ENCODE results near the gene SUGP1.
"Not testable (repeated sequence)": the region's sequence is repeated elsewhere in the genome, so short reads cannot be mapped to it uniquely, and the experiment has no call there.

Gene SUGP1

GRCh38 chr19:19262190-19263057 lies 57.9 kb downstream of the SUGP1 start:
- DNase-seq = no peak

- no peak for DNase-seq
These were observed 58.7 kb downstream of the SUGP1 start for GRCh38 chr19:19261350-19262189.

DNA sequence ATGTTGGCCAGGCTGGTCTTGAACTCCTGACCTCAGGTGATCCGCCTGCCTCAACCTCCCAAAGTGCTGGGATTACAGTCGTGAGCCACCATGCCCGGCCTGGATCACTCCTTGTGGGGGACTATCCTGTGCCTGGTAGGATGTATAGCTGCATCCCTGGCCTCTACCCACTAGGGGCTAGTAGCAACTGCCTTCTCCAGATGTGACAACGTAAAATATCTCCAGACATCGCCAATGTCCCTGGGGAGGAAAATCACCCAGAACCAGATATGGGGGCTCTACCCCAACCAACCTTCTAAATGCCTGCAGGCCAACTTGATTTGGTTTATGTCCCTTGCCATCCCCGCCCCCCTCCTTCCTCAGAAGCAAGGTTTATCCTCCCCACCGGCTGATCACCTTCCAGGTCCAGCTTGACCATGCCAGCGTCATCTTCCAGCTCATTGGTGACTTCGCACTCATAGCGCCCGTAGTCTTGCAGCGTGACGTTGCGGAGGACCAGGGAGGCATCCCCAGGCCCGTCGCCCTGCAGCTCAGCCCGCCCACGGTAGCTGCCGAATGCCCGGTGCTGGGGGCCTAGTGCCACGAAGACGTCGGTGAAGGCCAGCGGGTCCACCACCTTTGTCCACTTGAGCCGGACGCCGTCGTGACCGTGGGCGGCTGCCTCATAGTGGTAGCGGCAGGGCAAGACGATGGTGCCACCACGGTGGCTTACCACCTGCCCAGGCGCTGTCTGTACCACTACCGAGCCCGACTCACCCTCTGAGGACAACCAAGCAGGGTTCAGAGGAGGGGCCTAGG lies 59.7 kb downstream of the SUGP1 start:
- no peak for DNase-seq

- peak; percentile 10 for DNase-seq
These were observed 60.6 kb downstream of the SUGP1 start for GRCh38 chr19:19259741-19260140.

GRCh38 chr19:19258589-19259338 lies 61.5 kb downstream of the SUGP1 start:
- DNase-seq = no peak

DNA sequence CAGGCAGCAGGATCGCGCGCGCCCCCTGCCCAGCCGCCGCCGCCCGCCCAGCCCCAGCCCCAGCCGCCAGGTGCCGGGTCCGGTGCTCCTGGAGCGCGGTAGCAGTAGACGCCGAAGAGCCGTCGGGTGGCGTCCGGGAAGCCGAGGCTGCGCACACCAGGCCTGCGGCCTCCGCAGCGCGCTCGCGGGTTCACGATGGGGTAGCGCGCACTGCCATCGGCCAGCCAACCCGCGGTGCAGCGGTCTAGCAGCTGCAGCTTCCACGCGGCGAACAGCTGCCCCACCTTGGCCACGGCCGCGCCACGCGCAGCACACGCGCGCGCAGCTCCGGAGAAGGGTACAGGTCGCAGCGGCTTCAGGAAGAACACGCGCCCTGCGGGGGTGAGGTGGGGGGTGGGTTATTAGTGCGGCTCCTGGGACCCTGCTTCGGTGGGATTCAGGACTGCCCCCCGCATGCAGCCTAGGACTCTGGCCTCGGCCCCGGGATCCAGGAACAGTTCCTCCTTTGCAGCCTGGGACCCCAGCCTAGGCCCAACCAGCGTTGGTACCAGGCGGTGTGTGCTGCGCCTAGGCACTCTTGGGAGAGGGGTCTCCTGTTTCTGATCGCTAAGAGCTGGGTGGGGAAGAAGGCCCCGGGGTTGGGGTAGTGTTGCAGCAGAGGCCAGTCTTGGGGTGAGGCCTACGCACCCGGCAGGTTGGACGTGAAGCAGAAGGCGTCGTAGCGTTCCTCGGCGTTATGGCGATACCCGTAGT lies 62.3 kb downstream of the SUGP1 start:
- no peak for DNase-seq

GRCh38 chr19:19257137-19257536 lies 63.2 kb downstream of the SUGP1 start:
- no peak for DNase-seq

DNA sequence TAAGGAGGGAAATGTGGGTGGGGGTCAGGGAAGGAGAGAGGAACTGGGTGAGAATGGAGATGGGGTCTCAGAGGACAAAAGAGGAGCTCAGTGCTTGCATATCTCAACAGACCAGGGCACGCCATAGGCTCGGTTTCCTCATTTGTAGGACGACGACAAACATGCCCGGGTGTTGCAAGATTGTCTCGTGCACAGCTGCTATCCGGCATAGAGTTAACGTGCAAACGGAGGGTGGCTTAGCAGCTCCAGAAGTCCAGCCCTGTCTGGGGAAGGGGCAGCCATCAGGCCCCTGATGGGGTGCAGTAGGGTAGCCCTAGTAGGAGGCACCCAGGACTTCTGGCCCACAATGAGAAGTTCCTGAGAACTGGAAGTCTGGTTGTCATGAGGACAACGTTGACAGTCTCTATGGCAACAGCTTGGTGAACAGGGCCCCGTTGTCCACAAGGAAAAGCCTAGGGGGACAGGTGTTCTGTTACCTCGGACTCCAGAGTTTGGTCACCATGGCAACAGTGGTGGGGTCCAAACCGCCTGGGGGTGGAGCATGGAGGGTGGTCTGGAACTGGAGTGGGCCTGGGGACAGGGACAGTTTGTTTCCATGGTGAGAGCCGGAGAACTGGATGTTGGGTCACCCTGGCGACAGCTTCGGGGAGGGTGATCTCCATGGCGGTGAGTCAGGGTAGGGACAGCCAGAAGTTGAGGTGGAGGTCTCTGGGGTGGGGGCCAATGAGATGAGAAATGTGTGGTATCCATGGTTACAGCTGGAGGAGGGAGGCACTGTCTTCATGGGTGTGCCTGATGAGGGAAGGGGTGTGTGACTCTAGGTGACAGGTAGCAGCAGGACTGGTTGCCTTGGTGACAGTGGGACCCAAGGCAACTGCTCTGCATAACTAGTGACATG lies 64.0 kb downstream of the SUGP1 start:
- DNase-seq = no peak

DNA sequence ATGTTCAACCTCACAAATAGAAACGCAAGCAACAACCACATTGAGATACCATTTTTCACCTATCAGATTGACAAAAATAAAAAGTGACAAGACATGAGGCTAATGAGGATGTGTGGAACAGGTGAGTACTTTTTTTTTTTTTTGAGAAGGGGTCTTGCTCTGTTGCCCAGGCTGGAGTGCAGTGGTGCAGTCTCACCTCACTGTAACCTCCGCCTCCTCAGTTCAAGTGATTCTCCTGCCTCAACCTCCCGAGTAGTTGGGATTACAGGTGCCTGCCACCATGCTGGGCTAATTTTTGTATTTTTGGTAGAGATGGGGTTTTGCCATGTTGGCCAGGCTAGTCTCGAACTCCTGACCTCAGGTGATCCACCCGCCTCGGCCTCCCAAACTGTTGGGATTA lies 66.9 kb downstream of the SUGP1 start:
- not testable (repeated sequence) for DNase-seq

DNA sequence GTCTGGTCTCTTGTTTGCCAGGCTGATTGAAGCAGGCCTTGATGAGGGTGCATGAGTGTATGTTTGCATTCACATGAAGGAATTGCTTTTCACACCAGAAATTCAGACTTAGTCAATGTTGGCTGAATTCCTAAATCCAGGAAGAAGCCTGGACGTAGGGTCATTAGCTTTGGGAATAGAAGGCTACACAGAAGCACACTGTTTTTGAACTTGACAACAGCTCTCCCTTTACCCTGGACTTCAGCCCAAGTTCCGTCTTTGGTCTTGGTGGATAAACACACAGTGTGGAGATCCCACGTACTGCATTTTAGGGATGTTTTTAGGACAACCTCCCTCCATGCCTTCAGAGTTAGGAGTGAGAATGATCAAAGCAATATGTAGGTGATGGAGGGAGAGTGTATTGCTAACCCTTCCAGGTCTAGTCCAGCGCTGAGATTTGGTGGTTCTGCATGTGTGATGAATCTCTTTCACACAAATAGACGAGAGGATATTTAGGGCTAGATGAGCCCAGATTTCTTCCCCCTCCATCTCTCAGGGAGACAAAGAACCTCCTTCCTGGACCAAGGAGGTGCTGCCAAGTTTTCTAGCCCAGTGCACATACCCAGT lies 70.0 kb downstream of the SUGP1 start:
- DNase-seq = no peak

- no peak for DNase-seq
These were observed 79.8 kb downstream of the SUGP1 start for GRCh38 chr19:19240476-19240875.

GRCh38 chr19:19239675-19240074 lies 80.6 kb downstream of the SUGP1 start:
- no peak for DNase-seq

DNA sequence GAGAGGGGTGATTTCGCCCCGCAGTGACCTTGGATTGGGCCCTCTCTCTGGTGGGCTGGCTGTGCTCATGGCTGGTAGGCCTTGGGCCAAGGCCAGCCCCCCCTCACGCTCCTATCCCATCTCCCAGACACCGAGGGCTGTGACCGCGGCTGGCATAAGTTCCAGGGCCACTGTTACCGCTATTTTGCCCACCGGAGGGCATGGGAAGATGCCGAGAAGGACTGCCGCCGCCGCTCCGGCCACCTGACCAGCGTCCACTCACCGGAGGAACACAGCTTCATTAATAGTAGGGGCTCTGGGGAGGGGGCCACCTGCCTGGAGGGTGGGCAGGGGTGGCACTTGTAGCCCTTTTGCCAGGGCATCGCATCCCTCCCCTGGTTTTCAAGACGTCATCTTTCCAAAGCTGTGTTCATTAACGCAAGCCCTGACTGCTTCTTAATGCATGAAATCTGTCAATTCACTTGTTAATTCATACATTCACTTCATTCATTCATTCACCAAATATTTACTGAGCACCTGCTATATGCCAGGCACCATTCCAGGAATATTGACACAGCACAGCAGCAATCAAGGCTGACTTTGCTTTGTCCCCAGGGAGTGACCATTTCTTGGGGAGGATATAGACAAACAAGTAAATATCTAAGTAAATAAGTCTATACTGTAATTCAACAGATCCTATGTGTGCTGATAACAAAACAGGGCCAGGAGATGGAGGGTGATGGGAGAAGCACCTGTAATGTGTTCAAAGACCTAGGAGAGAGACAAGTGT lies 82.0 kb downstream of the SUGP1 start:
- no peak for DNase-seq

DNA sequence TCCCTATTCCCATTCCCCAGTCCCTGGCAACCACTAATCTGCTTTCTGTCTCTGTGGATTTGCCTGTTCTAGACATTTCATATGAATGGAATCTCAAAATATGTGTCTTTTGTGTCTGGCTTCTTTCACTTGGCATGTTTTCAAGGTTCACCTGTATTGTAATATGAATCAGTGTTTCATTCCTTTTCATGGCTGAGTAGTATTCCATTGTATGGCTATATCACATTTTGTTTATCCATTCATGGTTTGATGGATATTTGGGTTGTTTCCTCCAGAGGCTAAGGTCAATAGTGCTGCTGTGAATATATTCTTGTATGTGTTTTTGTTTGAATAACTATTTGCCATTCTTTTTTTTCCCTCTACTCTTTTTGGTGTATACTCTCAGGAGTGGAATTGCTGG lies 84.1 kb downstream of the SUGP1 start:
- DNase-seq = no peak

- no peak for DNase-seq
These were observed 86.0 kb downstream of the SUGP1 start for GRCh38 chr19:19234220-19234816.

DNA sequence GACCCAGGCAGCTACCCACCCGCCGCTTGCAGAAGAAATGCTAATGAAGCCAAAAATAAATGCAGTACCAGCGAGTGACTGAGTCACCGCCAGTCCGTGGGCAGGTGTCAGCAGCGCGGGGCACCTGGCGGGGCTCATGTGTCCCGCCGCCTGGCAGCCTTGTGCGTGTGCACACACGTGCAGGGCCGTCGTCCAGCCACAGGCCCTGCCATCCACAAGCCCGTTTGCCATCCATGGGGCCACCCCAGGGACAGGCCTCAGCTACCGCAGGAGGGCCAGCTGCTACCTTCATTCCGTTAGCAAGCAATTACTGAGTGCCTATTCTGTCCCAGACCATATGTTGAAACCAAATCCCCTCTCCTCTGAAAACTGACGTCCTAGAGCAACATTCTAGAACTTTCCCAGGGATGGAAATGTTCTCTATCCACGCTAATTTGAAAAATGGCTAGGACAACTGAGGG lies 88.0 kb downstream of the SUGP1 start:
- no peak for DNase-seq

GRCh38 chr19:19230999-19231398 lies 89.3 kb downstream of the SUGP1 start:
- no peak for DNase-seq

DNA sequence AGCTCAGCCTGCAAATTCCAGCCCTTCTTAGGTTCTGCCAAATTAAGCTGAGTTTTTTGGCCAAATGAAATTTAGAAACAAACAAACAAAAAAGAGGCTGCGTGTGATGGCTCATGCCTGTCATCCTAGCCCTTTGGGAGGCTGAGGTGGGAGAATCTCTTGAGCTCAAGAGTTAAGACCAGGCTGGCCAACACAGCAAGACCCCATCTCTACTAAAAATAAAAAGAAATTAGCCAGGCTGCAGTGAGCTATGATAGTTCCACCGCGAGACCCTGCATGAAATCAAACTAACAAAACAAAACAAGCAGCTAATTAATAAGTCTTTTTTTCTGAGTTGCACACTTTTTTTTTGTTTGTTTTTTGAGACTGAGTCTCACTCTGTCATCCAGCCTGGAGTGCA lies 90.6 kb downstream of the SUGP1 start:
- DNase-seq = no peak

GRCh38 chr19:19227217-19227616 lies 93.1 kb downstream of the SUGP1 start:
- no peak for DNase-seq
